OCI-LY7 (cell line): ENCODE results near the gene BCL2L13.

Experiments
- CTCF ChIP-seq: fragments of 200-600 bp; sonication (generic); conservative IDR thresholded peaks from 2 replicates; pipeline ENCODE4 v1.5.1; 2014; ENCODE audit warnings: mild to moderate bottlenecking, antibody characterized with exemption, low read length, moderate library complexity, mixed read lengths
- EZH2phosphoT487 ChIP-seq: fragments of 200-600 bp; sonication (generic); IDR thresholded peaks from 2 replicates; pipeline ENCODE4 v1.6.1; 2018; ENCODE audit warnings: low read depth, borderline replicate concordance, mild to moderate bottlenecking, mixed run types, antibody characterized with exemption, low read length, moderate library complexity, mixed read lengths

GRCh38 chr22:17627961-17628405 is 10.6 kb upstream of the BCL2L13 start:
- TF ChIP-seq CTCF (no peak), EZH2phosphoT487 (no peak)
